ENCODE data around the gene TAS2R9.
"Not testable (repeated sequence)": the region's sequence is repeated elsewhere in the genome, so short reads cannot be mapped to it uniquely, and the experiment has no call there.

TAS2R9 gene

DNA sequence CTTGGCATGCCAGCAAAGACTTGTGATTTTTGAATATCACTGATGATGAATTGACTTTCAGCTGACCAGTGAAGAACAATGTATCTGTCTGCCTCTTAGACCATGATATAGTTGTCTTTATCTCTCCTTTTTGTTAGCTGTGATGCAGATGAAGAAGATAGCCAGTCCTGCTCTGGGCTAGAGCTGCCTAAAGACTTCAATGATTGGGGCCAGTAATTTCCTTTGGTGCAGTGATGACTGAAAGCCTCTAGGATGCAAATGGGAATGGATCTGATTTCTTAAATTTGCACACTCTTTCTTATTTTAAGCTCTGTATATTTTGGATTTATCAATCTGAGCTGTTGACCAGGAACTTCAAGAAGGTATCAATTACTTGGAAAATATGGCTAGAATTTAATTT lies at the start of gene TAS2R9:
Gene TAS2R9 (minus strand): TSS at position 101 of the 400 bp plus-strand sequence. CDS start 93 bp downstream, at position 8.
- DNase-seq: no peak

DNA sequence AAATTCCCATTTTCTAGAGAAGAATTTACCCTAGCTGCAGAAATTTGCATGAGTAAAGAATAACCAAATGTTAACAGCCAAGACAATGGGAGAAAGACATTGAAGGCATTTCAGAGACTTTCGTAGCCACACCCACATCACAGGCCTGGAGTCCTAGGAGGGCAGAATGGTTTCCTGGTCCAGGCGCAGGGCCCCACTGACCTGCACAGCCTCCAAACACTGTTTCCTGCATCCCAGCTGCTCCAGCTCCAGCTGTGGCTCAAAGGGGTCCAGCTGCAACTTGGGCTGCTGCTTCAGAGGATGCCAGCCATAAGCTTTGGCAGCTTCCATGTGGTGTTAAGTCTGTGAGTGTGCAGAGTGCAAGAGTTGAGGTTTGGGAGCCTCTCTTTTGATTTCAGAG lies 45.8 kb upstream of the TAS2R9 start:
- DNase-seq: no peak

- DNase-seq: no peak
These were observed 43.8 kb upstream of the TAS2R9 start for GRCh38 chr12:10853776-10854175.

DNA sequence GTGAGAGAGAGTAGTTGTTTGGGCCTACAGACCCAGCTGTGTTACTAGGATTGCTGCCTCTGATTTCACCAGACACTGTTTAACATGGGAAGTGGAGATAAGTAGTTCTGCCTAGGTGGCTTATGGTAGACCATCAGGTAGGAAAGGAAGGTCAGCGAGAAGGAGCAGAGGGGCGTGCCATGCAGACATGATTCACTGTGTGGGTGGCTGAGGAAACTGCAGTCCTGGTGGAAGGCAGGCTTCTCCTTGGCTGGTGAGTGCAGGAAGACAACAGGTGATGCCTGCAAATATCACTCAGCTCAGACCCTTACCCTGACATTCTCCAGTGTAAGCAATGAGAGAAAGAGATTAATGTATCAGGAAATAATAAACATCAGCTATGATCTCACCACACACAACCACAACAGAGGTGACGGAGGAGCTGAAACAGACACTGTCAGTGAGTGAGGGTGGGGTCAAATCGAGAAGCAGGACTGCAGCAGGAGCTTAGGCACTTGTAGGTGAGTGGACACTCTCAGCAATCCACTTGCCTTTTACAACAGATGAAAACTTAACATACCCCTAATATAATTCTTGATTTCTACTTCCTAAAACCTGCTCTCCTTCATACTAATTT lies 41.4 kb upstream of the TAS2R9 start:
- no peak for DNase-seq

DNA sequence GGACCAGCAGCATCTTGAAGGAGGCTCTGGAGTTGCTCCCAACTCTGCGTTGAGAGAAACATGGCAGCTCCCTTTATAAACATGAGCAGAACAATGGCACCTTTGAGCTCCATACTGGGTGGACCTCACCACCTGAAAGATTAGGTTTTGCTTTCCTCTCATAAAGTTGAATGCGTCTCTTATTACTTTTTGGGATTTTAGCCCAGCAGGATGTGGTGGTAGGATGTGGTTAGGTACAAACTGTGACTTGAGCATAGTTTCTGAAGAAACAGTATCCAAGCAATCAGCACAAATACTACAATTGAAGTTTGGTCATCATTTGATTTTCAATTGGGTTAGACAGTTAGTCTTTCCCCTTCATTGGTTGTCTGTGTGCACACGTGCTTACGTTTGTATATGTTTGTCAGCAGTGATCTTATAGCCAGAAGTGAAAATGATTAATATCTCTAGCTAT lies 39.5 kb upstream of the TAS2R9 start, which contains the start of gene PRR4:
Gene PRR4 (minus strand): TSS at position 51 of the 454 bp plus-strand sequence. CDS start 38 bp downstream, at position 13.
- DNase-seq: no peak

GRCh38 chr12:10847744-10848143 lies 37.8 kb upstream of the TAS2R9 start:
- no peak for DNase-seq

- DNase-seq: no peak
These were observed 32.9 kb upstream of the TAS2R9 start for GRCh38 chr12:10842862-10843261.

- DNase-seq: no peak
These were observed 28.5 kb upstream of the TAS2R9 start for GRCh38 chr12:10838461-10838860.

DNA sequence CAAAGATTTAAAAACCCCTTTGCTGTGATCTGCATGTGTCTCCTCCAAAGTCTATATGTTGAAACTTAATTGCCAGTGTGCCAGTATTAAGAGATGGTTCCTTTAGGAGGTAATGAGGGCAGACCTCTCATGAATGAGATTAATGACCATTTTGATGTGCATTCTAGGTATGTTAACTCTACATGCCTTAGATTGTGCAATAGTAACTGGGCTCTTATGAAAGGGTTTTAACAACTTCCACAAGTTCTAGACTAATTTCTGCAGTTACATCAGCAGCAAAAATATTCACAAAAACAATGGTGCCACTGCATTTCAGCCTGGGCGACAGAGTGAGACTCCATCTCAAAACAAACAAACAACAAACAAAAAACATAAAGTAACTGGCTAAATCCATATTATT lies 20.0 kb upstream of the TAS2R9 start:
- DNase-seq: no peak

GRCh38 chr12:10826258-10826657 lies 16.3 kb upstream of the TAS2R9 start, which contains the start of gene TAS2R10:
Gene TAS2R10 (minus strand): TSS chr12:10826358. CDS start chr12:10826269, 89 bp downstream.
- DNase-seq: no peak

DNA sequence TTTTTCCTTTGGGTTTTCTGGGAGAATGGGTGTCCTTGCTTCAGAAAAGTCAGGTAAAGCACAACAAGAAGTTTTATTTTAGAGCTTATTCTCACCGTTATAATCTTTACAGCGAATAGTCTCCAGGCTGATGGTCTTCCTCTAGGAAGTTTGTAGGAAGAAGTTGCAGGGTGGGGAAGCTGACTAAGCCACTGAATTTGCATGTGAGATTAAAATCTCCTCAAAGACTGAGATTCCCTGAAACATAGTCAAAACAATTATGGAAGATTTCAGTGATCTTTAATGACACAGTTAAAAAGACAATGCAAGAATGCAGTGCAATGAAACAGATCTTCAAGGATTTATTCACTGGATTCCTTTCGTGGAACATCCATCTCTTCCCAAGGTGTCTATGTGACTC lies 15.0 kb upstream of the TAS2R9 start:
- no peak for DNase-seq

DNA sequence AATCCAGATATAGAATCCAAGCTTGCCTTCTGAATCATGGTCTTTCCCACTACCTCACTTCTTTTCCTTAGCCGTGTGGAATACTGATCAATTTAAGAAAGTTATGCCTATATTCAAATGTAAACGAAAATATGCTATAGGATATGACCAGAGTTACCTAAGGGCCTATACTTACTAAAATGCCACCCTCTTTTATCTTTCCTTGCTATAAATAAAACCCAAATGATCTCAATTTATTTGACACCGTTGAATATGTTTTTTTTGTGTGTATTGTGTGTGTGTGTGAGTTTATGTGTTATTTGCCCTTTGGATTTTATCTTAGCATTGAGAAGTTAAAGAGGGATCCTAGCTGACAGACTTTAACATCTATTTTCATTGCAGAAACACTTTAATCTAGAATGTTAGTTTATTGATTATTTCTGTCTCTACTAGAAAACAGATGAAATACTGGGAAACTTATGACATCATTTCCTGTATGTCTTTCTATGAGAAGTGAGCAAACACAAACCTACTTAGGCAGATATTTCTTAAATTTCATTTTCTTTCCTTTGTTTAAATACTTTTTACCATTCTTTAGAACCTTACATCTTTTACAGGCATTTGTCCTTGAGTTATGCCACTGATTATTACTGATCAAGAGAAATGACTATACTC lies 2.0 kb upstream of the TAS2R9 start:
- no peak for DNase-seq

DNA sequence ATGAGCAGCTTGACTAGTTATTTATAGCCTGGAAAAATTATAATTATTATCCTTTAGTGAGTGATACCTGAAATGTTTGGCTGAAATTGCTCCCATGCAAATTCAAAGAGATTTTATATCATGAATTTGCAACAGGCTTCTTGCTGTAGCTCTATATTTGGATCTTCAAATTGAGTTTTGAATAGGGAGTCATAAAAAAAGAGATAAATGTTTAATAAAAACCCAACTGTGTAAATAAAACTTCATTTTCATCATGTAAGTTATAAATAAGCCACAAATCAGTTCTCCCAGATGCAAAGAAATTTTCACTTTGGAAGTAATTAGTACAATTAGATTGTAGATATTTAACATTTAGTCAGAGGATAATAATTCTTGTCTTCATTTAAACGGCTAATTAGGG lies 2.8 kb downstream of the TAS2R9 start, which contains the start of gene TAS2R8:
Gene TAS2R8 (minus strand): TSS at position 101 of the 400 bp plus-strand sequence. CDS start 306 bp downstream, outside the sequence.
- no peak for DNase-seq

GRCh38 chr12:10802587-10802986 lies 7.4 kb downstream of the TAS2R9 start, which contains the start of gene TAS2R7:
Gene TAS2R7 (minus strand): TSS chr12:10802627. CDS start chr12:10802570, 57 bp downstream.
- DNase-seq: no peak

DNA sequence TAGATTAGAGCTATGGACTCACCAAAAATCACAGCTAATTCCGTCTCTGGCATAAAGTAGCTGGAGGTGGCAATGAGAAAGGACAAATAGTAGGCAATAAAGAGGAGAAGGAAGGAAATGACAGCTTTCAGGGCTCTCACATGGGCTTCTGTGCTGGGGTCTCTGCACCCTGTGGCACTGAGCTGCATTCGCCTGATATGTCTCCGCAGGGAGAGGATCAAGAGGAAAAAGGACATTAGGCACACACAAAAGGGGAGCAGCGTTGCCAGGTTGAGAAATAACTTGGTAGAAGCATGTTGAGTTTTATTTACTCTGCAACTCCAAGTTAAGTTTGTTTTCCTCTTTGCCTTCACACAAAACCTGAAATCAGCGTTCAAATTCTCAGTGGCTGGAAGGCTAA lies 8.2 kb downstream of the TAS2R9 start:
- DNase-seq: no peak

DNA sequence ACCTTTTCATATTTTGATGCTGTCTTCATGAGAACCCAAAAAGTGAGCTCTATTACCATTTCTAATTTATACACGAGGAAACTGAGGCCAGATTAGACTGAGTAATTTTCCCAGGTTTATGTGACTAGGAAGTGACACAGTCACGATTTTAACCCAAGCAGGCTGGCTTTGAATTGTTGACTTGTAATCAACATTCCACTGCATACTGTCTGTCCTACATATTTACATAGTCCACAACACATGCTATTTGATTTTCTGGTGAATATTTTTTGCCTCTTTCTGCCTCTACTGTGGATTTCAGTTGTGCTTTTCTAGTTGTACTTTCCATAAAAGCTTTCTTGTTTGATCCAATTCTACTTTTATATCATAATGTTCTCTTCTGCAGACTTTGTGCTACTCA lies 15.7 kb downstream of the TAS2R9 start:
- DNase-seq: no peak

- DNase-seq: not testable (repeated sequence)
These were observed 18.2 kb downstream of the TAS2R9 start for GRCh38 chr12:10791769-10792168.

- DNase-seq: no peak
These were observed 26.7 kb downstream of the TAS2R9 start for GRCh38 chr12:10783252-10783651.

- no peak for DNase-seq
These were observed 30.9 kb downstream of the TAS2R9 start for GRCh38 chr12:10779103-10779502.

DNA sequence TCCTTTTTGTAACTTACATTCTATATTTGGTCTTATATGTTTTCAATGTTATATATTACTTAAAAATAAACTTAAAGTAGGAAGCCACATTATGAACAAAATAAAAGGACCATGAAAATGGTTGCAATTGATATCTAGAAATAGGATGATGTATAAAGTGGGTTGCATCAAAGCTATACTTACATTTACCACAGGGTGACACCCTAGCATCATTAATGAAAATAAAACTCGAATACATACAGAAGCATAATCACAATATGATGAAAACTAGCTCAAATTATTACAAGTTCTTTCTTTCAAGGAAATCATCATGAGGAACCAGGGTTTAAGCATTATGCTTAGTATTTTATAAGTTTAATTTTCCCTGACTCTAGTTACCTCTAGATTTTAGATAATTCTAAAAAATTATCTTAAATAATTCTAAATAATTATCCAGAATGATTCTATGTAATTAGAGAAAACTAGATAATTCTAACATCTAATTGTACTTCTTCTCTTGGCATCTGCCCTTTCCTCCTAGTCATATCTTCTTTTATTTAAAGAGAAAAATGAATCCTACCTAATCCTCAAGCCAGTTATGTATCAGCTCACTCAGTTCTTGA lies 38.7 kb downstream of the TAS2R9 start:
- DNase-seq: no peak

DNA sequence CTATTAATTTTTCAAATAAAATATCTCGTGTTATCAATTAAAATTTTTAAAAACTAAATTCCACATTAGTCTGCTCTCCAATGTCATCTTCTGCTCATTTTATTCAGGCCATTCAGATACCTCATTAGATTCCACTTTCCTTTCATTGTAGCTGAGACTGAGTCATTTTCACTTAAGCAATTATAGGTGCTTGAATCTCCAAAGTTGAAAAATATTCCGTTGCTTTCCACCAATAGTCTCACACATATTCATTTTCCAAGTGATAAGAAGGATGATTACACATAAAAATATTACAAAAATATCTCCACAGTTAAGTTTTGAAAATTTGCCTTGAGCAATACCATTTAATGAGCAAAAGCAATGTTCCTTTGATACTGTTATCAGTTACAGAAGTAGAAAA lies 50.3 kb downstream of the TAS2R9 start:
- no peak for DNase-seq
